ENCODE data around the gene ACSL6.

GRCh38 chr5:131988601-131989000 is 22.9 kb downstream of the ACSL6 start:
- TF ChIP-seq CTCF (conservative IDR thresholded peaks at IDR 0.05) (no peak), ZFX (IDR thresholded peaks at IDR 0.05) (no peak)
